ENCODE results near the gene PPP6R2.
A peak's percentile ranks its signal among the peaks of the same experiment; 100 is the strongest.

The PPP6R2 gene

DNA sequence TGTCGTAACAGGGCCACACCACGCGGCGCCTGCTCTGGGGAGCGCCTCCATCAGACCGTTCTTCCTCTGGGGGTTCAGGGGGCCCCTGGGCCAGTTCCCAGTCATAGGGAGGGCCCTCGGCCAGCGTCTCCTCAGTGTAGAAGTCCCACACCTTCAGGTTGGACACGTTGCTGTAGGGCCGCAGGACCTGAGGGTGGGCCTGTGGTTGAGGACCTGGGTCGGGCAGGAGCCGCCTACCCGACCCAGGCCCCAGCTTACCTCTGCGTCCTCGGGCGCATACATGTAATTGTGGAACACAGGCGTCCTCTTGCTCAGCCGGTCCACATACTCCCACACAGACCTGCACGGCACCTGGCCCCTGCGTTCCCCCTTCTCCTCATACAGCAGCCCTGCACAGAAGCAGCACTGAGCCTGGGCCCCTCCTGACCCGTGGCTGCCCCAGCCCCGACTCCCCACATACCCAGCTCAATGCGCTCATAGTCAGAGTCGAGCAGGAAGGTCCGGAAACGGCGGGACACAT lies 111.5 kb downstream of the PPP6R2 start:
- no peak for DNase-seq

DNA sequence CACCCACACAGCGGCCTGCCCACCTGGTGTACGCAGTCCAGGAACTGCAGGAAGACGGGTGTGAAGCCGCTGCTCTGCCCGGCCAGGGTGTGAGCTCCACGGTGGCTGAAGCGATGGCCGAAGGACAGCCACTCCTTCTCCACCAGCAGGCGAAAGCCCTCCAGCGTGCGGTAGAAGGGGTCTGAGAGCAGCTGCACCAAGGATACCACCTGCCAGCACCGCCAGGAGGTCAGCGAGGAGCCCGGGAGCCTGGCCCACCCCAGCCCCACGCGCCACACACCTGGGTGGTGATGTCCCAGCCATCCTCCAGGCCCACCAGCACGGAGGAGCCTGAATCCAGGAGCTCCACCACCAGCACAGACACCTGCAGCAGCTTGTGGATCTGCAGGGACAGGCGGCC lies 112.1 kb downstream of the PPP6R2 start:
- DNase-seq = no peak

GRCh38 chr22:50456026-50456425 lies 112.9 kb downstream of the PPP6R2 start:
- DNase-seq = no peak

- DNase-seq = no peak
Observed at GRCh38 chr22:50456466-50457234, 113.5 kb downstream of the PPP6R2 start.

- DNase-seq = no peak
Observed at GRCh38 chr22:50459016-50459415, 115.9 kb downstream of the PPP6R2 start.

DNA sequence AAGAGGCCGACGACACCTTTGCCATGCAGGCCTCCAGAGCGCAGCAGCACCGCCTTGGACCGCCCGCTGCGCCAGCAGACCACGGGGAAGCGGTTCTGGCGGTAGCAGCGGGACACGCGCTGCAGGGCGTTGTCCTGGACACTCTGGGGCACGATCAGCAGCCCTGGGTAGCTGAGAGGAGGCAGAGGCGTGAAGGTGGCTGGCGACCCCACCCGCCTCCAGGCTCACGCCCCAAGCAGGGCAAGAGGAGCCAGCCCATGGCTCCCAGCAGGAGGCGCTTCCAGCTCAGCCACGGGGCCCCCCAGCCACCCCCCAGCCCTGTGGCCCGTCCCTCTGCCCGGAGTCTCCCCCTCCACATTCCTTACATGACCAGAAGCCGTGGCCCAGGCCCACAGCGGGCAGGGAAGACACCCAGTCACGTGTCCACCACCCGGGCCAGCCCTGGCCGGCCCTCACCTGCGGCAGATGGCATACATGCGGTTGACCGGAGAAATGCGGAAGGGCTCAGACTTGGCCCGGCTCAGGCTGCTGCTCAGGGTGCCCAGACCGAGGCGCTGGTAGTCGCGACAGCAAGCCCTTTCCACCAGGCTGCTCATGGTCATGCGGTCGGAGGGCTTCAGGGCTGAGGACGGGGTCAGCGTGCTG lies 116.5 kb downstream of the PPP6R2 start:
- DNase-seq = no peak

DNA sequence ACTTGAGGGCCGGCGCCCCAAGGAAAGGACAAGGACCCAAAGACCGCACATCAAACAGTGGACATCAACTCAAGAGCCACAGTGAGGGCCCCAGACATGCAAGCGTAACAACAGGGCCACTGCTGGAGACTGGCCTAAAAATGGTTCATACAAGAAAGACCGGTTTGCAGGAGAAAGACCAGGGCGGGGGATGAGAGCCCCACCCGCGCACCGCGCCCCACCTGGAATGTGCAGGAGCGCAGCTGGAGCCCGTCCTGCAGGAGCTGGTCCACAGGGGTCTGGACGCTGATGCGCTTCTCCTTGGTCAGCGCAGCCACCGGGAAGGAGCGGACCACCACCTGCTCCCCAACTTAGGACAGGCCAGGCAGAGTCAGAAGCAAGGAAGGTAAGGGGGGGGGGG lies 117.8 kb downstream of the PPP6R2 start:
- DNase-seq = no peak

GRCh38 chr22:50461536-50461935 lies 118.4 kb downstream of the PPP6R2 start:
- no peak for DNase-seq

DNA sequence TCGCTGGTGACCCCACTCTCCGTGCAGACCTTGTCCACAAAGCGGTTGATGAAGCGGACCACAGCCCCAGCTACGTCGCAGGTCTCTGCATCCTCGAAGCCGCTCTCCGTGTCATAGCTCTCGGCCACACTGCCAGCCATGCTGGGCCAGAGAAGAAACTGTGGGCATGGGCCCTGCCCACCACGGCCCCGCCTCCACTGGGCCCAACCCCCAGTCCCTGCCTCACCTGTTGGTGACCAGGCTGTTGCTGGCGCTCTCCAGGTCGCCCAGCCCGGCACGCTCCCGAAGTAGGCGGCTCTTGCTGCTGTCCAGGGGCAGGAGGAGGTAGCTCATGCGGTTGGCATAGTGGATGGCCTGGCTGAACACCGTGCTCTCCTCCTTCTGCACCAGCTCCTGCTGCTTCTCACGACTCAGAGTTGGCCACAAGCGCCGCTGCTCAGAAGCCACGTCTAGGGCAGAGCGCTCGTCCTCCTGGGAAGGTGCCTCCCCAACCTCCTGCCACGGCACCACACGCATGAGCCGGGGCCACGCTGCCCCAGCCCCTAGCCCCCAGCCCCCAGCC lies 118.9 kb downstream of the PPP6R2 start:
- no peak for DNase-seq

- no peak for DNase-seq
Observed at GRCh38 chr22:50463188-50463900, 120.2 kb downstream of the PPP6R2 start.

- no peak for DNase-seq
Observed at GRCh38 chr22:50464451-50464850, 121.3 kb downstream of the PPP6R2 start.

DNA sequence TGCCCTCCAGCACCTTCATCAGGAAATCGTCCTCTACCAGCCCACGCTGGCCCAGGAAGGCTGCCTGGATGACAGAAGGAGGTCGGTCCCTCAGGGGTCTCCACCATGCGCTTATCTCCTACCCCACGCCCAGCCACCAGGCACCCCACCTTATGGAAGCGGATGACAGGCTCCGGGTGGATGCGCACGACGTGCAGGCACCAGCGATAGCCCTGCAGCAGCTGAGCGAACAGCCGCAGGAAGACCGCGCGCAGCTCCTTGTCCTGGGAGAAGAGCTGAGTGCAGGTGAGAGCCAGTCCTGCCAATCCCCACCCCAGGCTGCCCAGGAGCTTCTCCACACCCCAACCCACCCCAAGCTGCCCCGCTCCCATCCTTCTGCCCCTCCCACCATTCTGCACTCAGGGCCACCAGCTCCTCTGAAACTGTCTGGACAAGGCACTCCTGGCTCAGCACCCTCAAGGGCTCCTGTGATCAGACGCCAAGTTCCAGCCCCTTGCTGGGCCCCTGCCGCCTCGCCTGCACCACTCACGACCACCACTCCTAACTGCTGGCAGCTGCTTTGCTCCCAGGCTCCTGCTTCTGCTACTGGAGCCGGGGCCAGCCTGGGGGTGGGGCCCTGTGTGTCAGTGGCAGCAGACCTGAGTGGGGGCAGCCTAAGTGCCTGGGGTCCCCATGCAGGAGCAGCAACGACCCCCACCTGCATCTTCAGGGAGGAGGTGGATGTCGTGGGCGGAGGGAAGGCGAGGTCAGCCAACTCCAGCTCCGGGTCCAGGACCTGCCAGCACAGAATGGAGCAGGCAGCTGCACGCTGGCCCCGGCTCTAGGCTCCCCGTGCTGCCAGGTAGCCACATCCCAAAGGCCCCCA lies 122.2 kb downstream of the PPP6R2 start:
- no peak for DNase-seq

- DNase-seq = peak; percentile 26
Observed at GRCh38 chr22:50467341-50467740, 124.2 kb downstream of the PPP6R2 start.

- peak; percentile 19 for DNase-seq
Observed at GRCh38 chr22:50467773-50468440, 124.8 kb downstream of the PPP6R2 start.

GRCh38 chr22:50468626-50469025 lies 125.5 kb downstream of the PPP6R2 start:
- DNase-seq = no peak

DNA sequence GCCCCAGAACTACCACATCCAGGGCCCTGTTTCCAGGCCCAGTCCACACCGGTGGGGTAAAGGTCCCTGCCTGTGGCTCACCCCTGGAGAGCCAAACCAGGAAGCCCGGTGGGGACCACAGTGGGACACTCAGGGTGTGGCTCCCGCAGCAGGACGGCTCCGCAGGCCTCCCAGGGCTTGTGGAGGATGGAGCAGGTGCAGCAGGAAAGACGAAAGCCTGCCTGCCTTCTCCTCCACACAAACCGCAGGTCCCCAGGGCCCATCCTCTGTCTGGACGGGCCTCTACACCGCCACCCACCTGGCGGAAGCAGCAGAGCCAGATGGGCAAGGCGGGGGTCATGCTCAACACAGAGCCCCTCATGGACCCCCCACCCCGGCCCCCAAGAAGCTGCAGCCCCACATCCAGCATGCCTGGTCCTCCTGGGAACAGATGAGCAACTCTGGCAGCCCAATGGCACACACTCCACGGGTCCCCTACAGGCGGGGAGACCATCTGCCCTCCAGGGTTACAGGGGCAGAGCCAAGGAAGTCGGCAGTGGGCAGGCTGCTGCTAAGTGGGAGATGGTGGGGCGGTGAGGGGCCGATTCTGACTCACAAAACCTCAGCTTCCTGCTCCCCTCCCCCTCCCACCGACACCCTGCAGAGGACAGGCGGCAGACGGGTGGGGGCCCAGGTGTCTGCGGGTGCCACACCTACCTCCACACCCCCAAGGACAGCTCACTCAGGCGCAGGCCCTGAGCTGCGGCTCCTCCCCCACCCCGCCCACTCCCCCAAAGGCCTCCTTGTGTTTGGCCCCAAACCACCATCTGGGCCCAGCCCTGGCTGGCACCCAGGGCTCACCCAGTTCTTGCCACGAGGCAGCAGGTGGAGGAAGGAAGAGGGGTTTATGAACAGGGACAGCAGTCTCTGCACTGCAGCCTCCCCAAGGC lies 126.5 kb downstream of the PPP6R2 start:
- peak; percentile 97 for DNase-seq

DNA sequence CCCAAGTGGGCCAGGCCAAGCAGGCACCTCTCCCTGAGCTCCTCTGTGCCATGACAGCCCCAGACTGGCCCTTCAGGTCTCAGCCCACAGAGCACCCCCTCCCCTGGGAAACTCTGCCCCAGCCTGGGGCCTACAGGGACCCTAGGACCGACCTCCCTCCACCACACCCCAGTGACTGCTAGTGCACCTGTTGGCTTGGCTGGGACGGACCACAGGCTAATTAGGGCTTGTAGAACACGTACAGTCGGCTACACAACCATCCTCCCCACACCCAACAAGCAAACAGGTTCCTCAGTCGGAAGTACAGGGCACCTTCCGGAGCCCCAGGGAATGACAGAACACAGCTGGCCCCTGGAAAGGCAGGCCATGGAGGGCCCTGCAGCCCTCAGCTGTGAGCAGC lies 127.4 kb downstream of the PPP6R2 start:
- peak; percentile 42 for DNase-seq

DNA sequence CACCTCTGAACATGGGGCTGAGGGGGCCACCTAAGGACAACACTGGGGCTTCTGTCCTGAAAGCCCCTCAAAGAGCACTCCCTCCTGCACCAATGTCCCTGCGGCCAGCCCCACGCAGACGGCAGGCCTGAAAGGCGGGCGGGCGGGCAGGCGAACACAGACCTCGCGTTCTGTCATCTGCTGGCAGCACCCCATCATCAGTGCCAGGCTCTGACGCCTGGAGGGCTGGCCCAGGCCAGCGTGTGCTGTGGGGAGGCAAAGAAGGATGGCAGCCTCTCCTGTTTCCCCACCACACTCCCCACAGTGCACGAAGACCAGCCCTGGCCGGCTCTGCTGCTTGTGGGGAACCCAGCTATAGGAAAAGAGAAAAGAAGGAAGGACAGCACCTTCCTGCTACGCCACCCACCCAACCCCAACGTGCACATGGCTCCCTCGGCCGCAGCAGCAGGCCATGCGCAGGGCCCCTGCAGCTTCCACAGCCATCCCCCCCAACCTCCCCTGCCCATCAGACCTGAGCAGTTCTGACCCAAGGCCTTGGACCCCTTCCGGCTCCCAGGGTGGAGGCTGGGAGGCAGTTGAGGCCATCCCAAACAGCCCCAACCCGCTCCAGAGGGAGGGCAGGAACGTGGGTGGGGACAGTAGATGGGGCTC lies 128.2 kb downstream of the PPP6R2 start:
- no peak for DNase-seq

DNA sequence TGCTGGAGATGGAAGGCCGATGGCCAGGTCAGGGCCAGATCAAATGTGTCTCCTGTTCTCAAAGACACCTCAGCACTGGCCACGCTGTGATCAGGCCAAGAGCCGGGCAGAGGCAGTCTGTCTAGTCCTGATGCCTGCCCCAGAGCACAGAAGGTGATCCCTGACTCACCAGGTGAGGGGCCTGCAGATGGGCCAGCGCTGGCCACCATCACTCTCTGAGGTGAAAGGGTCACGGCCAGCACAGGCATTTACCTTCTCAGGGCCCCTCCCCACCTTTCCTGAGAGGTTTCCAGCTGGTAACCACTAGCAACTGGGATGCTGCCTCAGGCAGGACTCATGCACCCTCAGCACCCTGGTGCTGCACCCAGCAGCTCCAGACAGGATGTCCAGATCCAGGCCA lies 128.8 kb downstream of the PPP6R2 start:
- DNase-seq = no peak

- peak; percentile 45 for DNase-seq
Observed at GRCh38 chr22:50473088-50473487, 130.0 kb downstream of the PPP6R2 start.

Data from NCI-H69 (cell line).